DND-41 (cell line): Measurements from ENCODE around the gene ISG20L2.

Experiments
- ATAC-seq: fragments of 200-7000 bp; cut with Tn5 transposase; 3 replicates; pipeline ENCODE4 v1.9.1; 2021; ENCODE audit warnings: low read depth; ENCODE audit not compliant: insufficient read depth
- DNase-seq: peaks from one replicate; pipeline ENCODE4 v3.0.0-alpha.2; 2020
- H2AFZ ChIP-seq: 2 replicates; pipeline ENCODE4 v1.6.0; 2012; ENCODE audit warnings: low read depth, low read length
- H3K27ac ChIP-seq: 2 replicates; pipeline ENCODE4 v1.5.1; 2012; ENCODE audit warnings: low read length, inconsistent platforms
- H3K27me3 ChIP-seq: fragments of 200-600 bp; sonication (generic); 2 replicates; pipeline ENCODE4 v1.6.0; 2012; ENCODE audit warnings: low read length, mild to moderate bottlenecking, inconsistent platforms; ENCODE audit not compliant: insufficient read depth, poor library complexity
- H3K36me3 ChIP-seq: 2 replicates; pipeline ENCODE4 v1.5.1; 2012; ENCODE audit warnings: low read length, inconsistent platforms; ENCODE audit not compliant: insufficient read depth
- H3K4me1 ChIP-seq: 2 replicates; pipeline ENCODE4 v1.5.1; 2012; ENCODE audit warnings: mild to moderate bottlenecking, low read length; ENCODE audit not compliant: insufficient read depth
- H3K4me2 ChIP-seq: 2 replicates; pipeline ENCODE4 v1.6.0; 2012; ENCODE audit warnings: mild to moderate bottlenecking, moderate library complexity, low read length, inconsistent platforms; ENCODE audit not compliant: insufficient read depth
- H3K4me3 ChIP-seq, 2 experiments: fragments of 200-600 bp in 1 of 2; shearing (Covaris generic) in 1 of 2; 2 replicates each; pipeline ENCODE4 v1.5.1; 2012 to 2016; ENCODE audit warnings: inconsistent platforms in 2 of 2, low read length in 2 of 2, mild to moderate bottlenecking in 2 of 2, low read depth in 1 of 2, moderate library complexity in 1 of 2
- H3K79me2 ChIP-seq: 2 replicates; pipeline ENCODE4 v1.6.0; 2012; ENCODE audit warnings: low read length, inconsistent platforms; ENCODE audit not compliant: insufficient read depth
- H3K9ac ChIP-seq: 2 replicates; pipeline ENCODE4 v1.6.0; 2012; ENCODE audit warnings: low read depth, mild to moderate bottlenecking, inconsistent platforms, low read length, moderate library complexity
- H3K9me3 ChIP-seq: 2 replicates; pipeline ENCODE4 v1.5.1; 2012; ENCODE audit warnings: low read length, moderate library complexity, mild to moderate bottlenecking, inconsistent platforms; ENCODE audit not compliant: insufficient read depth, severe bottlenecking
- H4K20me1 ChIP-seq: 2 replicates; pipeline ENCODE4 v1.6.0; 2012; ENCODE audit warnings: low read length; ENCODE audit not compliant: insufficient read depth
- CTCF ChIP-seq: IDR thresholded peaks from 2 replicates; pipeline ENCODE4 v1.5.1; 2012; ENCODE audit warnings: borderline replicate concordance, low read length, moderate library complexity, mild to moderate bottlenecking; ENCODE audit not compliant: poor library complexity, severe bottlenecking; ENCODE audit errors: extremely low read depth
- EZH2 ChIP-seq: IDR thresholded peaks from 3 replicates; pipeline ENCODE4 v1.6.1; 2012; ENCODE audit warnings: borderline replicate concordance, low read depth, mild to moderate bottlenecking, moderate library complexity, low read length, inconsistent platforms; ENCODE audit not compliant: severe bottlenecking

Gene ISG20L2

GRCh38 chr1:156725683-156726280 is 2.8 kb downstream of the ISG20L2 start:
- H3K4me2 ChIP-seq = peak overlapping the region; percentile 92
- H3K4me3 ChIP-seq = peak overlapping the region; percentile 15 to 77; a peak in 3 of 4 replicates
- H3K36me3 ChIP-seq = peaks cover 55% of the 10 kb centered on the region
- H2AFZ ChIP-seq = no peak overlapping the region
- peak overlapping the region; percentile 65 for H3K27ac ChIP-seq
- peak; percentile 80 for DNase-seq
- H3K4me1 ChIP-seq = peaks cover 56% of the 10 kb centered on the region
- peaks cover 66% of the 10 kb centered on the region for H3K79me2 ChIP-seq
- TF ChIP-seq CTCF = peak; percentile 98
- no peak for TF ChIP-seq EZH2
- H4K20me1 ChIP-seq = peaks cover 55% of the 10 kb centered on the region
- ATAC-seq = peak; percentile 64
- peak overlapping the region; percentile 78 for H3K9ac ChIP-seq
- no peaks in the 10 kb centered on the region for H3K9me3 ChIP-seq
- no peaks in the 10 kb centered on the region for H3K27me3 ChIP-seq

GRCh38 chr1:156721535-156721934 is 7.0 kb downstream of the ISG20L2 start:
- Histone ChIP-seq H4K20me1 (peaks cover 48% of the 10 kb centered on the region), H2AFZ (no peak overlapping the region), H3K4me3 (no peak overlapping the region), H3K9me3 (no peaks in the 10 kb centered on the region), H3K9ac (no peak overlapping the region), H3K27ac (no peak overlapping the region), H3K79me2 (peaks cover 40% of the 10 kb centered on the region), H3K4me2 (no peak overlapping the region), H3K36me3 (peaks cover 57% of the 10 kb centered on the region), H3K27me3 (no peaks in the 10 kb centered on the region), H3K4me1 (peaks cover 30% of the 10 kb centered on the region)
- TF ChIP-seq EZH2 = no peak
- no peak for TF ChIP-seq CTCF
- ATAC-seq (no peak), DNase-seq (no peak)

- DNase-seq (no peak), ATAC-seq (no peak)
- no peaks in the 10 kb centered on the region for H3K27me3 ChIP-seq
- H2AFZ ChIP-seq = no peak overlapping the region
- H3K36me3 ChIP-seq = peaks cover 53% of the 10 kb centered on the region
- H4K20me1 ChIP-seq = peaks cover 44% of the 10 kb centered on the region
- no peak overlapping the region for H3K4me2 ChIP-seq
- TF ChIP-seq CTCF (no peak), EZH2 (no peak)
- H3K4me3 ChIP-seq = no peak overlapping the region
- H3K27ac ChIP-seq = no peak overlapping the region
- peaks cover 26% of the 10 kb centered on the region for H3K4me1 ChIP-seq
- no peak overlapping the region for H3K9ac ChIP-seq
- H3K79me2 ChIP-seq = peaks cover 36% of the 10 kb centered on the region
- H3K9me3 ChIP-seq = no peaks in the 10 kb centered on the region
These were observed 7.4 kb downstream of the ISG20L2 start for GRCh38 chr1:156721131-156721530.
